Measurements from ENCODE around the gene SLC35B1.
"Not testable (repeated sequence)": the region's sequence is repeated elsewhere in the genome, so short reads cannot be mapped to it uniquely, and the experiment has no call there.

SLC35B1 gene

GRCh38 chr17:49676276-49676868 is 31.4 kb downstream of the SLC35B1 start:
- H3K27ac ChIP-seq (ENCODE audit: low read depth, low read length, poor library complexity, severe bottlenecking): peak overlapping the region; percentile 86

GRCh38 chr17:49674507-49674906 is 33.3 kb downstream of the SLC35B1 start:
- Histone ChIP-seq H3K27me3 (ENCODE audit: insufficient read depth, low read length) (no peaks in the 10 kb centered on the region), H3K4me1 (ENCODE audit: insufficient read depth, low read length, severe bottlenecking) (peaks cover 35% of the 10 kb centered on the region), H4K20me1 (ENCODE audit: insufficient read depth, low read length) (peaks cover 3% of the 10 kb centered on the region; the same call in 1 of the 2 replicates), H3K9ac (ENCODE audit: low read length) (no peak overlapping the region), H3K27ac (ENCODE audit: low read depth, low read length, poor library complexity, severe bottlenecking) (no peak overlapping the region), H3K36me3 (ENCODE audit: insufficient read depth, low read length) (peaks cover 25% of the 10 kb centered on the region; the same call in 1 of the 2 replicates), H3K4me3 (ENCODE audit: low read depth, low read length, poor library complexity, severe bottlenecking) (no peak overlapping the region), H3K4me2 (ENCODE audit: low read length) (no peak overlapping the region), H3K9me2 (ENCODE audit: low read depth, low read length) (no peaks in the 10 kb centered on the region), H2AFZ (ENCODE audit: low read length) (no peak overlapping the region), H3K79me2 (ENCODE audit: insufficient read depth, low read length) (peaks cover 66% of the 10 kb centered on the region), H3F3A (ENCODE audit: insufficient read depth, low read length) (peaks cover 5% of the 10 kb centered on the region; the same call in 1 of the 2 replicates), H3K9me3 (ENCODE audit: low read length) (no peaks in the 10 kb centered on the region)
- TF ChIP-seq EZH2 (IDR thresholded peaks at IDR 0.05; ENCODE audit: borderline replicate concordance, low read length) (no peak), CTCF (IDR thresholded peaks at IDR 0.05; ENCODE audit: low read length) (no peak)

More at GRCh38 chr17:49676276-49676868, 31.4 kb downstream of the SLC35B1 start:
- Histone ChIP-seq H3F3A (ENCODE audit: insufficient read depth, low read length) (peaks cover 5% of the 10 kb centered on the region; the same call in 1 of the 2 replicates), H3K9me2 (ENCODE audit: low read depth, low read length) (no peaks in the 10 kb centered on the region), H4K20me1 (ENCODE audit: insufficient read depth, low read length) (peaks cover 3% of the 10 kb centered on the region; the same call in 1 of the 2 replicates), H3K79me2 (ENCODE audit: insufficient read depth, low read length) (peaks cover 48% of the 10 kb centered on the region), H3K4me2 (ENCODE audit: low read length) (peak overlapping the region; percentile 99), H3K4me3 (ENCODE audit: low read depth, low read length, poor library complexity, severe bottlenecking) (peak overlapping the region; percentile 71), H3K27me3 (ENCODE audit: insufficient read depth, low read length) (no peaks in the 10 kb centered on the region), H2AFZ (ENCODE audit: low read length) (no peak overlapping the region), H3K9me3 (ENCODE audit: low read length) (no peaks in the 10 kb centered on the region), H3K9ac (ENCODE audit: low read length) (peak overlapping the region; percentile 78), H3K36me3 (ENCODE audit: insufficient read depth, low read length) (peaks cover 19% of the 10 kb centered on the region; the same call in 1 of the 2 replicates), H3K4me1 (ENCODE audit: insufficient read depth, low read length, severe bottlenecking) (peaks cover 27% of the 10 kb centered on the region)
- TF ChIP-seq CTCF (IDR thresholded peaks at IDR 0.05; ENCODE audit: low read length) (no peak), EZH2 (IDR thresholded peaks at IDR 0.05; ENCODE audit: borderline replicate concordance, low read length) (no peak)

DNA sequence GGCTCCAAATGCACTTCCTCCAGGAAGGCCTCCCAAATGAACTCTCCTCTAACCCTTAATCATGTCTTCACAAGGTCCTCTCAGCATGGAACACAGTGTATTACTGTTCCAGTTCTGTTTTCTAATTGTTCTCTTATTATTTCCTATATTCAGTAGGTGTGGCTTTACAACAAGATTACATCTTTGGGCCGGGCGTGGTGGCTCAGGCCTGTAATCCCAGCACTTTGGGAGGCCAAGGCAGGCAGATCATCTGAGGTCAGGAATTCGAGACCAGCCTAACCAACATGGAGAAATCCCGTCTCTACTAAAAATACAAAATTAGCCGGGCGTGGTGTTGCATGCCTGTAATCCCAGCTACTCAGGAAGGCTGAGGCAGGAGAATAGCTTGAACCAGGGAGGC is 34.1 kb downstream of the SLC35B1 start:
- Histone ChIP-seq H3K4me1 (ENCODE audit: insufficient read depth, low read length, severe bottlenecking) (peaks cover 35% of the 10 kb centered on the region), H3K79me2 (ENCODE audit: insufficient read depth, low read length) (peaks cover 66% of the 10 kb centered on the region), H3K36me3 (ENCODE audit: insufficient read depth, low read length) (peaks cover 25% of the 10 kb centered on the region; the same call in 1 of the 2 replicates)
- H3F3A ChIP-seq (ENCODE audit: insufficient read depth, low read length); H2AFZ ChIP-seq (ENCODE audit: low read length); H3K9me2 ChIP-seq (ENCODE audit: low read depth, low read length); H3K27ac ChIP-seq (ENCODE audit: low read depth, low read length, poor library complexity, severe bottlenecking); H3K4me2 ChIP-seq (ENCODE audit: low read length); H3K27me3 ChIP-seq (ENCODE audit: insufficient read depth, low read length); H3K9ac ChIP-seq (ENCODE audit: low read length); H4K20me1 ChIP-seq (ENCODE audit: insufficient read depth, low read length); H3K9me3 ChIP-seq (ENCODE audit: low read length); H3K4me3 ChIP-seq (ENCODE audit: low read depth, low read length, poor library complexity, severe bottlenecking): not testable (repeated sequence)

DNA sequence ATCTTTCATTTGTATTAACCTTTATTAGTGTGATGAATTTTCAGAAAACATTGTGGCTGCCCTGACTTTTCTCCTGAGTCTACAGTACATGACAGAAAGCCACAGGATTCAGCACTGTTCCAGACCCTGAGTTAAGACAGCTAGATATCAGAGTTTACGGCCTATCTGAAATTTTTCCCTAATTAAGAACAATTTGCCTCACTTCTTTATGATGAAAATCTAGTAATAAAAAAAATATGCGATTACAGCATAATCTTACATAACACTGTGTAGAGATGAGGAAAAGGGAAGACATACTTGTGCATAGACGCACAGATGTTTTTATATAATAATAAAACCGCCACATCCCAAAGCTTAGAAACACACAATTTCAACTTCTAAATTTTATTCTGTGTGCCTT is 37.1 kb downstream of the SLC35B1 start:
- TF ChIP-seq EZH2 (IDR thresholded peaks at IDR 0.05; ENCODE audit: borderline replicate concordance, low read length) (no peak), CTCF (IDR thresholded peaks at IDR 0.05; ENCODE audit: low read length) (no peak)
- H3K4me2 ChIP-seq (ENCODE audit: low read length): no peak overlapping the region
- peaks cover 3% of the 10 kb centered on the region; the same call in 1 of the 2 replicates for H4K20me1 ChIP-seq (ENCODE audit: insufficient read depth, low read length)

More for the DNA sequence above, 37.1 kb downstream of the SLC35B1 start:
- H3K36me3 ChIP-seq (ENCODE audit: insufficient read depth, low read length): peaks cover 43% of the 10 kb centered on the region
- no peaks in the 10 kb centered on the region for H3K27me3 ChIP-seq (ENCODE audit: insufficient read depth, low read length)
- no peak overlapping the region for H3K4me3 ChIP-seq (ENCODE audit: low read depth, low read length, poor library complexity, severe bottlenecking)
- no peak overlapping the region for H2AFZ ChIP-seq (ENCODE audit: low read length)
- H3K4me1 ChIP-seq (ENCODE audit: insufficient read depth, low read length, severe bottlenecking): peaks cover 20% of the 10 kb centered on the region
- no peak overlapping the region for H3K27ac ChIP-seq (ENCODE audit: low read depth, low read length, poor library complexity, severe bottlenecking)
- H3K79me2 ChIP-seq (ENCODE audit: insufficient read depth, low read length): peaks cover 80% of the 10 kb centered on the region
- H3K9ac ChIP-seq (ENCODE audit: low read length): no peak overlapping the region
- H3K9me3 ChIP-seq (ENCODE audit: low read length): no peaks in the 10 kb centered on the region
- no peaks in the 10 kb centered on the region for H3F3A ChIP-seq (ENCODE audit: insufficient read depth, low read length)
- H3K9me2 ChIP-seq (ENCODE audit: low read depth, low read length): no peaks in the 10 kb centered on the region
